CD4-positive, alpha-beta T cell treated with Interleukin-1 beta for 1 hour (primary cell): ENCODE results near the gene HDGFL2.
A peak's percentile ranks its signal among the peaks of the same experiment; 100 is the strongest.
"Not testable (repeated sequence)": the region's sequence is repeated elsewhere in the genome, so short reads cannot be mapped to it uniquely, and the experiment has no call there.

Experiments used
- DNase-seq, 2 donors: peaks; one replicate each; pipeline ENCODE4 v3.0.0-alpha.2; 2020 to 2022

The HDGFL2 gene

GRCh38 chr19:4516939-4517300 is 44.8 kb downstream of the HDGFL2 start:
- DNase-seq = no peak

- no peak for DNase-seq
Measured at GRCh38 chr19:4517451-4518057, 45.5 kb downstream of the HDGFL2 start.

- DNase-seq = no peak
Measured at GRCh38 chr19:4518345-4519171, 46.5 kb downstream of the HDGFL2 start, which contains the start of gene PLIN4. Gene PLIN4 (minus strand): TSS chr19:4518486. CDS start chr19:4518272, 214 bp downstream.

GRCh38 chr19:4519172-4519496 is 47.0 kb downstream of the HDGFL2 start:
- no peak for DNase-seq

- DNase-seq = no peak
Measured at GRCh38 chr19:4519521-4520277, 47.6 kb downstream of the HDGFL2 start.

GRCh38 chr19:4521170-4521887 is 49.2 kb downstream of the HDGFL2 start:
- no peak for DNase-seq

GRCh38 chr19:4521888-4522242 is 49.8 kb downstream of the HDGFL2 start:
- DNase-seq = no peak

- DNase-seq = no peak
Measured at GRCh38 chr19:4522291-4523002, 50.4 kb downstream of the HDGFL2 start.

- DNase-seq = peak; percentile 13 to 34
Measured at GRCh38 chr19:4523306-4524110, 51.4 kb downstream of the HDGFL2 start.

GRCh38 chr19:4524808-4525562 is 52.9 kb downstream of the HDGFL2 start:
- DNase-seq = peak; percentile 54 to 60

GRCh38 chr19:4525563-4526002 is 53.5 kb downstream of the HDGFL2 start:
- no peak for DNase-seq

- not testable (repeated sequence) for DNase-seq
Measured at GRCh38 chr19:4527377-4527776, 55.3 kb downstream of the HDGFL2 start.

GRCh38 chr19:4528843-4529242 is 56.7 kb downstream of the HDGFL2 start:
- DNase-seq = no peak

GRCh38 chr19:4529924-4530522 is 57.9 kb downstream of the HDGFL2 start:
- no peak for DNase-seq

GRCh38 chr19:4531562-4532165 is 59.6 kb downstream of the HDGFL2 start:
- DNase-seq = no peak

GRCh38 chr19:4533334-4533733 is 61.2 kb downstream of the HDGFL2 start:
- DNase-seq = no peak

- DNase-seq = no peak
Measured at GRCh38 chr19:4533835-4534424, 61.8 kb downstream of the HDGFL2 start.

- peak; percentile 46 to 60 for DNase-seq
Measured at GRCh38 chr19:4534836-4535658, 63.0 kb downstream of the HDGFL2 start, which contains the start of gene PLIN5. Gene PLIN5 (minus strand): TSS chr19:4535224. CDS start chr19:4534074, 1,150 bp downstream.
